ENCODE results near the gene HS6ST3.

Gene HS6ST3

GRCh38 chr13:96637039-96637438 lies 547.1 kb downstream of the HS6ST3 start:
- DNase-seq (ENCODE audit: low read depth in 3 of 3, low spot score in 1 of 3): no peak

- no peak for DNase-seq (ENCODE audit: low read depth in 3 of 3, low spot score in 1 of 3)
Observed at GRCh38 chr13:96646101-96646500, 556.2 kb downstream of the HS6ST3 start.

- no peak for DNase-seq (ENCODE audit: low read depth in 3 of 3, low spot score in 1 of 3)
Observed at GRCh38 chr13:96646515-96647211, 556.8 kb downstream of the HS6ST3 start.

GRCh38 chr13:96650301-96650886 lies 560.5 kb downstream of the HS6ST3 start:
- no peak for DNase-seq (ENCODE audit: low read depth in 3 of 3, low spot score in 1 of 3)

- DNase-seq (ENCODE audit: low read depth in 3 of 3, low spot score in 1 of 3): no peak
Observed at GRCh38 chr13:96651598-96651997, 561.7 kb downstream of the HS6ST3 start.

- DNase-seq (ENCODE audit: low read depth in 3 of 3, low spot score in 1 of 3): no peak
Observed at GRCh38 chr13:96652506-96652905, 562.6 kb downstream of the HS6ST3 start.

GRCh38 chr13:96661612-96662011 lies 571.7 kb downstream of the HS6ST3 start:
- no peak for DNase-seq (ENCODE audit: low read depth in 3 of 3, low spot score in 1 of 3)

GRCh38 chr13:96662036-96662435 lies 572.1 kb downstream of the HS6ST3 start:
- DNase-seq (ENCODE audit: low read depth in 3 of 3, low spot score in 1 of 3): no peak

- no peak for DNase-seq (ENCODE audit: low read depth in 3 of 3, low spot score in 1 of 3)
Observed at GRCh38 chr13:96667294-96668018, 577.5 kb downstream of the HS6ST3 start.

- DNase-seq (ENCODE audit: low read depth in 3 of 3, low spot score in 1 of 3): no peak
Observed at GRCh38 chr13:96671073-96671472, 581.2 kb downstream of the HS6ST3 start.

GRCh38 chr13:96672016-96672415 lies 582.1 kb downstream of the HS6ST3 start:
- no peak for DNase-seq (ENCODE audit: low read depth in 3 of 3, low spot score in 1 of 3)

GRCh38 chr13:96673825-96674224 lies 583.9 kb downstream of the HS6ST3 start:
- no peak for DNase-seq (ENCODE audit: low read depth in 3 of 3, low spot score in 1 of 3)

- no peak for DNase-seq (ENCODE audit: low read depth in 3 of 3, low spot score in 1 of 3)
Observed at GRCh38 chr13:96677029-96677428, 587.1 kb downstream of the HS6ST3 start.

GRCh38 chr13:96678801-96679200 lies 588.9 kb downstream of the HS6ST3 start:
- no peak for DNase-seq (ENCODE audit: low read depth in 3 of 3, low spot score in 1 of 3)

- no peak for DNase-seq (ENCODE audit: low read depth in 3 of 3, low spot score in 1 of 3)
Observed at GRCh38 chr13:96680898-96681297, 591.0 kb downstream of the HS6ST3 start.

- no peak for DNase-seq (ENCODE audit: low read depth in 3 of 3, low spot score in 1 of 3)
Observed at GRCh38 chr13:96681766-96682165, 591.9 kb downstream of the HS6ST3 start.

- DNase-seq (ENCODE audit: low read depth in 3 of 3, low spot score in 1 of 3): no peak
Observed at GRCh38 chr13:96684469-96684868, 594.6 kb downstream of the HS6ST3 start.

- DNase-seq (ENCODE audit: low read depth in 3 of 3, low spot score in 1 of 3): no peak
Observed at GRCh38 chr13:96684907-96685306, 595.0 kb downstream of the HS6ST3 start.

- no peak for DNase-seq (ENCODE audit: low read depth in 3 of 3, low spot score in 1 of 3)
Observed at GRCh38 chr13:96686286-96686685, 596.4 kb downstream of the HS6ST3 start.

GRCh38 chr13:96687191-96687590 lies 597.3 kb downstream of the HS6ST3 start:
- DNase-seq (ENCODE audit: low read depth in 3 of 3, low spot score in 1 of 3): no peak

- DNase-seq (ENCODE audit: low read depth in 3 of 3, low spot score in 1 of 3): no peak
Observed at GRCh38 chr13:96690998-96691397, 601.1 kb downstream of the HS6ST3 start.

- no peak for DNase-seq (ENCODE audit: low read depth in 3 of 3, low spot score in 1 of 3)
Observed at GRCh38 chr13:96696389-96696900, 606.5 kb downstream of the HS6ST3 start.
